NOMO-1 (cell line): ENCODE data around the gene CASP8AP2.
A peak's percentile ranks its signal among the peaks of the same experiment; 100 is the strongest.
"Not testable (repeated sequence)": the region's sequence is repeated elsewhere in the genome, so short reads cannot be mapped to it uniquely, and the experiment has no call there.

ENCODE experiments used
- DNase-seq, 2 experiments: peaks; one replicate each; lab custom pipeline; 2025; ENCODE audit not compliant: unreplicated experiment in 2 of 2; lab: John Stamatoyannopoulos, UW

The CASP8AP2 gene

GRCh38 chr6:89829472-89830169 is at the start of gene CASP8AP2:
Gene CASP8AP2 (plus strand): TSS chr6:89829880.
- peak; percentile 98 to 100 for DNase-seq

- no peak for DNase-seq
These were observed 48.3 kb upstream of the CASP8AP2 start for GRCh38 chr6:89781070-89782034.

- no peak for DNase-seq
These were observed 47.5 kb upstream of the CASP8AP2 start for GRCh38 chr6:89782222-89782621.

- not testable (repeated sequence) for DNase-seq
These were observed 46.4 kb upstream of the CASP8AP2 start for GRCh38 chr6:89783293-89783692.

- no peak for DNase-seq
These were observed 44.8 kb upstream of the CASP8AP2 start for GRCh38 chr6:89784838-89785237.

- DNase-seq = no peak
These were observed 42.7 kb upstream of the CASP8AP2 start for GRCh38 chr6:89786970-89787369.

- no peak for DNase-seq
These were observed 41.9 kb upstream of the CASP8AP2 start for GRCh38 chr6:89787660-89788328.

GRCh38 chr6:89789980-89790379 is 39.7 kb upstream of the CASP8AP2 start:
- no peak for DNase-seq

- no peak for DNase-seq
These were observed 39.3 kb upstream of the CASP8AP2 start for GRCh38 chr6:89790403-89790802.

- peak in 1 of 2 experiments; percentile 62 for DNase-seq
These were observed 36.8 kb upstream of the CASP8AP2 start for GRCh38 chr6:89792881-89793280.

- no peak for DNase-seq
These were observed 36.1 kb upstream of the CASP8AP2 start for GRCh38 chr6:89793586-89793985.

GRCh38 chr6:89794324-89794723 is 35.4 kb upstream of the CASP8AP2 start:
- DNase-seq = peak in 1 of 2 experiments; percentile 21

- no peak for DNase-seq
These were observed 32.4 kb upstream of the CASP8AP2 start for GRCh38 chr6:89797317-89797716.

- no peak for DNase-seq
These were observed 30.6 kb upstream of the CASP8AP2 start for GRCh38 chr6:89799096-89799495.

- no peak for DNase-seq
These were observed 29.9 kb upstream of the CASP8AP2 start for GRCh38 chr6:89799756-89800155.

GRCh38 chr6:89803271-89803670 is 26.4 kb upstream of the CASP8AP2 start:
- DNase-seq = no peak

- no peak for DNase-seq
These were observed 23.8 kb upstream of the CASP8AP2 start for GRCh38 chr6:89805814-89806371.

- DNase-seq = no peak
These were observed 22.1 kb upstream of the CASP8AP2 start for GRCh38 chr6:89807581-89807980.

- DNase-seq = not testable (repeated sequence)
These were observed 16.3 kb upstream of the CASP8AP2 start for GRCh38 chr6:89813422-89813821.

GRCh38 chr6:89817481-89817880 is 12.2 kb upstream of the CASP8AP2 start:
- DNase-seq = no peak

- DNase-seq = peak; percentile 36 to 46
These were observed 10.7 kb upstream of the CASP8AP2 start for GRCh38 chr6:89818977-89819335.
